ENCODE data around the gene PLA2G4D. TPM values are rescaled to one million over a fixed set of nuclear protein-coding genes. Genes with fewer than 3 reads are reported as not detected.

The PLA2G4D gene
- total RNA-seq, 1 donor = not detected

- no peak for TF ChIP-seq CTCF (IDR thresholded peaks at IDR 0.05; ENCODE audit: insufficient read depth, low read length)
- no peak for DNase-seq (ENCODE audit: low read depth)
- H3K4me3 ChIP-seq (ENCODE audit: low read depth, low read length) = no peak overlapping the region
Measured at GRCh38 chr15:42078903-42079302, 15.5 kb downstream of the PLA2G4D start.

GRCh38 chr15:42077689-42078088 is 16.7 kb downstream of the PLA2G4D start:
- no peak for TF ChIP-seq CTCF (IDR thresholded peaks at IDR 0.05; ENCODE audit: insufficient read depth, low read length)
- no peak for DNase-seq (ENCODE audit: low read depth)
- H3K4me3 ChIP-seq (ENCODE audit: low read depth, low read length) = no peak overlapping the region

GRCh38 chr15:42073418-42073817 is 20.9 kb downstream of the PLA2G4D start:
- no peak overlapping the region for H3K4me3 ChIP-seq (ENCODE audit: low read depth, low read length)
- TF ChIP-seq CTCF (IDR thresholded peaks at IDR 0.05; ENCODE audit: insufficient read depth, low read length) = no peak
- no peak for DNase-seq (ENCODE audit: low read depth)

- TF ChIP-seq CTCF (IDR thresholded peaks at IDR 0.05; ENCODE audit: insufficient read depth, low read length) = no peak
- H3K4me3 ChIP-seq (ENCODE audit: low read depth, low read length) = no peak overlapping the region
- no peak for DNase-seq (ENCODE audit: low read depth)
Measured at GRCh38 chr15:42072141-42072685, 22.1 kb downstream of the PLA2G4D start.

- no peak for TF ChIP-seq CTCF (IDR thresholded peaks at IDR 0.05; ENCODE audit: insufficient read depth, low read length)
- no peak for DNase-seq (ENCODE audit: low read depth)
- no peak overlapping the region for H3K4me3 ChIP-seq (ENCODE audit: low read depth, low read length)
Measured at GRCh38 chr15:42071717-42072116, 22.6 kb downstream of the PLA2G4D start.

GRCh38 chr15:42070976-42071350 is 23.4 kb downstream of the PLA2G4D start:
- no peak for DNase-seq (ENCODE audit: low read depth)
- TF ChIP-seq CTCF (IDR thresholded peaks at IDR 0.05; ENCODE audit: insufficient read depth, low read length) = no peak
- no peak overlapping the region for H3K4me3 ChIP-seq (ENCODE audit: low read depth, low read length)
